SK-N-SH (cell line): ENCODE results near the gene PPIH.

Experiments
- CTCF ChIP-seq: fragments of 200-600 bp; sonication (generic); IDR thresholded peaks from 2 replicates; pipeline ENCODE4 v1.6.1; 2017; ENCODE audit warnings: antibody characterized with exemption, mild to moderate bottlenecking, moderate library complexity
- FOXJ3 ChIP-seq: sonication (generic); formaldehyde crosslinking; IDR thresholded peaks from 2 replicates; pipeline ENCODE4 v1.5.1; 2020; ENCODE audit warnings: mild to moderate bottlenecking, missing genetic modification reagents
- GATA2 ChIP-seq: sonication (generic); formaldehyde crosslinking; IDR thresholded peaks from 2 replicates; pipeline ENCODE4 v1.5.0; 2020; ENCODE audit warnings: mild to moderate bottlenecking, missing genetic modification reagents
- JUND ChIP-seq: IDR thresholded peaks from 2 replicates; pipeline ENCODE4 v1.4.0; 2012
- MEF2A ChIP-seq: IDR thresholded peaks from 2 replicates; pipeline ENCODE4 v1.4.0; 2012; ENCODE audit warnings: low read depth, borderline replicate concordance
- NFIC ChIP-seq: IDR thresholded peaks from 2 replicates; pipeline ENCODE4 v1.4.0; 2012; ENCODE audit warnings: borderline replicate concordance
- POLR2AphosphoS5 ChIP-seq: IDR thresholded peaks from 2 replicates; pipeline ENCODE4 v1.6.1; 2012; ENCODE audit warnings: low read depth, low read length
- RAD21 ChIP-seq: IDR thresholded peaks from 2 replicates; pipeline ENCODE4 v1.6.1; 2012; ENCODE audit warnings: mild to moderate bottlenecking, low read length
- TAF1 ChIP-seq: IDR thresholded peaks from 2 replicates; pipeline ENCODE4 v1.6.1; 2012; ENCODE audit warnings: low read depth, mild to moderate bottlenecking, low read length, moderate library complexity, borderline replicate concordance
- YY1 ChIP-seq: IDR thresholded peaks from 2 replicates; pipeline ENCODE4 v1.4.0; 2012; ENCODE audit warnings: low read depth, mild to moderate bottlenecking
- TF ChIP-seq, protein P1 (sequence below): IDR thresholded peaks from 2 replicates; pipeline ENCODE4 v1.4.0; 2012; ENCODE audit warnings: low read depth
- TF ChIP-seq, protein P2 (sequence below): IDR thresholded peaks from 2 replicates; pipeline ENCODE4 v1.4.0; 2012; ENCODE audit warnings: low read depth, borderline replicate concordance

GRCh38 chr1:42700006-42700405 is 41.8 kb downstream of the PPIH start:
- TF ChIP-seq YY1, result no peak
- TF ChIP-seq CTCF, result no peak
- TF ChIP-seq POLR2AphosphoS5, result no peak
- TF ChIP-seq GATA2, result no peak
- TF ChIP-seq TAF1, result no peak
- TF ChIP-seq, protein P1, sequence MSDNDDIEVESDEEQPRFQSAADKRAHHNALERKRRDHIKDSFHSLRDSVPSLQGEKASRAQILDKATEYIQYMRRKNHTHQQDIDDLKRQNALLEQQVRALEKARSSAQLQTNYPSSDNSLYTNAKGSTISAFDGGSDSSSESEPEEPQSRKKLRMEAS, result no peak
- no peak for TF ChIP-seq JUND
- no peak for TF ChIP-seq NFIC
- TF ChIP-seq MEF2A, result no peak
- TF ChIP-seq, protein P2, sequence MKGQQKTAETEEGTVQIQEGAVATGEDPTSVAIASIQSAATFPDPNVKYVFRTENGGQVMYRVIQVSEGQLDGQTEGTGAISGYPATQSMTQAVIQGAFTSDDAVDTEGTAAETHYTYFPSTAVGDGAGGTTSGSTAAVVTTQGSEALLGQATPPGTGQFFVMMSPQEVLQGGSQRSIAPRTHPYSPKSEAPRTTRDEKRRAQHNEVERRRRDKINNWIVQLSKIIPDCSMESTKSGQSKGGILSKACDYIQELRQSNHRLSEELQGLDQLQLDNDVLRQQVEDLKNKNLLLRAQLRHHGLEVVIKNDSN, result no peak
- no peak for TF ChIP-seq FOXJ3 (CRISPR knock-in tag)
- no peak for TF ChIP-seq RAD21
